ENCODE data around the gene RECQL5.
A peak's percentile ranks its signal among the peaks of the same experiment; 100 is the strongest.

RECQL5 gene

DNA sequence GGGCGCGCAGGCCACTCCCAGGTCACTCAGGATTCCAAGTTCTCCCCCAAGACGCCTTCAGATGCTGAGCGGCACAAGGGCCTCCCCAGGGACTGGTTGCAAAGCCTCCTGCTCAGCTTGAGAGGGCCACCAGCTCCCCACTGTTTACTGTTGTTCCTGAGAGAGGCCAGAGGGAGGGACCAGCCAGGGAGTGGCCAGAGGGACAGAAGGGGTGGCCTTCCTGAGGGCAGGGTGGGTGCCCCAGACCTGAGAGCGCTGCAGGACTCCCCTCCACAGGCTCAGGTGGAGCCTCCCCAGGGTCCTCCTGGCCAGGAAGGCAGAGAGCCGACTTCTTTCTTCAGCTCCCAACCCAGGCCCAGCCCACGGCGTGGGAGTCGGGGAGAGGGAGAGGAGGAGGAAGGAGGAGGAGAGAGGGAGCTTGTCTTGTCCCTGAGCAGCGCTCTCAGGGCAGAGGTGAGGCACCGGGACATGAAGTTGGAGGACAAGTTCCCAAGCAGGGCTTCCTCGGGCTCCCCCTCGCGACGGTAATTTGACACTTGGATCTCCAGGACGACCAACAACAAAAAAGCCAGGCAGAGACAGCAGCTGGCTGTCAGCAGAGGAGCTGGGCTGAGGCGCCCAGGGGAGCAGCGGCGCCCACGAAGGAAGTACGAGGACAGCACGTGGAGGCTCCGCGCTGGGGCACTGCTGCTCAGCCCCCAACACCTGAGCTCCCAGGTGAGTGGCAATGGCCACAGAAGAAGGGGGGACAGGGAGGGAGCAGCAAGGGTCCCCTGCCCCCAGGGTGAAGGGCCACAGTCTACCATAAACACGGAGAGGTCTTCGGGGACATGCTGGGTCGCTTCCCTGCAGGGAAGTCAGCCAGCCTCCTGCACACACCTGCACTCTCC, 33.2 kb downstream of the RECQL5 start:
- DNase-seq: peak in 12 of 14 donors; percentile 32 to 86 (median 69)

DNA sequence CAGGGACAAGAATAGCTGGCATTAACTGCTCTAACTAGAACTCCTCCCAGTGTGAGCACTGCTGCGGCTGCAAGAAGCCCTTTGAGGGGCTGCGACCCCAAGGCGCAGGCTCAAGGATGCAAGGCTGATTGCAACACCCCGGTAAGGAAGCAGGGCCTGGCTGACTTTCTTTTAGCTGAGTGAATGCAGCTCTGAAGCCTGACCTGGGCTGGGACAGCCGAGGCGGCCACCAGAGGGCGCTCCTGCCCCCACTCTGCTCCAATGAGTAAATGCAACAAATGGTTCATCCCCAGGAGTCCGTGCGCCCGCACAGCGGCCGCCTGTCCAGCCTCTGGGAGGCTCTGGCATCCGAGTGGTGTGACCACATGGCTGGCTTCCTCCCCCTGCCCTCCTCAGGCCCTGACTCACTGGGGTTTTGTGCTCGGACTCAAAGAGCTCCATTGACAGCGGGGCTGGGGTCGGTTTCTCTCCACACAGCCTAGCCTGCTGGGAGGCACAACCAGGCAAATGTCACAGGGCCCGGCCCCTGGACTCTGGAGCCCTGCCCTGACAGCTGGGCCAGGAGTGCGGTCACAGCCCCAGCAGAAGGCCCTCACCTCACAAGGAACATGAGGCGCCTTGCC, 34.0 kb downstream of the RECQL5 start, which contains the start of gene SMIM5:
Gene SMIM5, plus strand, starts transcription at position 572 of the 623 bp plus-strand sequence. CDS start 6,768 bp downstream, outside the sequence.
- peak; percentile 57 to 100 (median 92) for DNase-seq

DNA sequence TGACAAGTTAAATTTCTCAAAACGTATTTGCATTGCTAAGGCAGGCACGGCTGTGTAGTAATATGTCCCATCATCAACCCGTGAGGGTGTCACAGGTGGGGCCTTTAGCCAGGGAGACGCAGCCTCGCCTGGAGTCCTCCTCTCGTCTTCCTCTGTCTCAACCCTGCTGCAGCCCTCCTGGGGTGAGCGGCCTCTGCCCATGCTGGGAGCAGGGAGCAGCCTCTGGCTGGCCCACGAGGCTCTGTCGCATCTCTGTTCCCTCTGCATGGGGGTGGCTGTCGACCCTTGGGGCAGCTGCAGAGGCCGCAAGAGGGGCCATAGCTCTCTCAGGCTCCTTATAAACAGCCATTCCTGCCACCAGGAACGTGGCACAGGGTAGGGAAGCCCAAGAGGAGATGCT, 34.5 kb downstream of the RECQL5 start:
- no peak for DNase-seq

DNA sequence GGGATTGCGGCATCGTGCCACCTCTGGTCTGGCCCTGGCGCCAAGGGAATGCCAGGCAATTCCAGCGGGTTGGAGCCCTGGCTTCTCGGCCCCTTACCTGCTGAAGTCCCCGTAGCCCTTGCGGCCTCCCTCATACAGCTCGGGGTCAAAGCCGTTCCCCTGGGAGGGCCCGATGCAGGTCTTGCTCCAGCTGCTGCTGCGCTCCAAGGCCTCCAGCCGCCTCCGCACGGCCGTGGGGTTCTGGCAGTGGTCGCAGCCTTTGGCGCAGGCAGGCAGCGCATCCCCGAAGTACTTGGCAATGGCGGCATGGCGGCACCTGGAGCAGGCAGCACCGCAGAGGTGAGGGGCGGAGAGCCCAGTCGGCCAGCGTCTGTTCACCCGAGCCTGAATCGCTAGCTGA, 35.6 kb downstream of the RECQL5 start:
- DNase-seq: no peak

DNA sequence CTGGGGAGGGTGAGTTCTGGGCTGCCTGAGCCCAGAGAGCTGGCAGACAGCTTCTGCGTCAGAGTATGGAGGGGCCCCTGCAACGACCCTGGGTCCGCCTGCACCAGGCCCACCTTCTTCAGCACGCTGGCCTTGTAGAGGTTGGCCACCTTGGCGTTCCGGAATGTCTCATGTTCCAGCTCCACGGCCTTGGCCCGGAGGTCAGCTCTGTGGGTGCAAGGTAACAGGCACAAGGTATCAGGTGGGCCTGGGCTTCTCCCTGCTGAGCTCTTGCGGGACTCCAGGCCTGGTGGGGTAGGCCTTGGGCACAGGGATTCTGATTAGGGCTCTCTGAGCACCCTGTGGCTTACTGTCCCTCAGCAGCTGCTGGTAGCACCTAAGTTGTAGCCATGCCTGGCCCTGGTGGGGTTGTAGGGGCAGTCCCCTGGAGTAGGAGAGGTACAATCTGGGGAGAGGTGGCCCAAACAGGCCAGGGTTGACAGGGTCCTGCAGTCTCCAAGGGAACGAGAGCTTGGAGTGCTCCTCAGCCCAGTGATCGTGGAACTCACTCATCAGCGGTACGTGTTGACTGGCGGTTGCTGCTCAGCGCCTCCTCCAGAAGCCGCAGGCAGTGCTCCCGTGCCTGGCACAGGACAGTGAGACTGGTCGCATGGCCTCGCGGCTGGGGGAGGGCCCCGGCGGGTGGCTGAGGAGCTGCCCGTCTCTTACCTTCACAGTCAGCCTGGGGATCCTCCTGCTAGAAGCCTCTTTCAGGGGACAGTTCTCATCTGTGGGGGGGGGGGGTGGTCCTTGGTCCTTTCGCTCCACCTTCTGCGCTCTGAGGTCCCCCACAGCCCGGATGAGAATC, 36.7 kb downstream of the RECQL5 start:
- no peak for DNase-seq

DNA sequence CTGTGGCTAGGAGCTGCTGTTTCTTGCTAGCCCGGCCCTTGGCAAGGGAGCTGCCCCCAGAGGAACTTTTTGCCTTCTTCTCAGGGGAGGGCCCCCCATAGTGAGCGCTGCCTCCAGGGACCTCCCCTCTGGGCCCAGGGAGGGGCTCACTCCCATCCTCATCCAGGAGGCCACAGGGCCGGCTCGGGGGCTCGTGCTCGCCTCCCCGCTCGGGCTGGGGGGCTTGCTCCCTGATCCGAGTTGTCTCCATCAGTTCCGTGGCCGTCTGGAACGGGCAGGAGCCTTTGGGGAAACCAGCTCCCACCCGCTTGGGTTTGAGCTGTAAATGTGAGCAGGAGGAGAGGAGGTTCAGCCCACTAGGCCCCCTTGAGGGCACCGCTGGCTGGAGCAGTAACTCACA, 37.8 kb downstream of the RECQL5 start:
- DNase-seq: no peak

DNA sequence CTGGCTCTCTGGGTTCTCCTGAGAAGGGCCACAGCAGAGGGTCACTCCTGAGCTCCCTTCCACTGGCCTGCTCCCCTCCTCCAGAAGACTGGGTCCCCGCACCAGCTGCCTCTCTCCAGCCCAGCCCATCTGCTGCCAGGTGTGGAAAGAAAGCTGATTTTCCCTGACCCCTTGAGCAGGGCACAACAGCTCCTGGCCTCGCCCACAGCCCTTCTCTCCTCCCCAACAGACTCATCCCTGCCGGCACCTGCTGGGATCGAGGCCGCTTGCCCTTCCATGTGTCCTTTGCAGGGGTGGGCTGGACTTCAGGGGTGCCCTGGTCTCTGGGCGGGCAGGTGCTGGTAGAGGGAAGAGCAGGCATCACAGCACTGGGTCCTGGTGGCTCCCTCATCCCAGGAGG, 38.5 kb downstream of the RECQL5 start:
- DNase-seq: no peak

DNA sequence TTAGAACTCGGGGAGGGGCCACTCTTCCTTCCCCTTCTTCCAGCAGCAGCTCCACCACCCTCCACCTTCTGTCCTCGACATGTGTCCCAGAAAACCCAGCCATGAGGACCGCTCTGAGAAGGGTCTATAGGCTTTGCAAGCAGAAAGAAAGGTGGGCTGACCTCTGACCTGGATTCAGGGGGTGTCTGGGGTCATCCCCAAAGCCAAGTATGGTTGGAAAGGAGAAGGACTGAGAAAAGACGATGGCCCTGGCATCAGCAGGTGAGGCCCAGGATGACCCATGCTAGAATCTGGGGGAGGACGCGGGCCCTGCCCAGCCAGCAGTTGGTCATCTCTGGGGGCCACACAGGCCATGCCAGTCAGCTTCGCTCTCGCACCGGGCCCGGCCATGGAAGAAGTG, 39.9 kb downstream of the RECQL5 start:
- DNase-seq: no peak

DNA sequence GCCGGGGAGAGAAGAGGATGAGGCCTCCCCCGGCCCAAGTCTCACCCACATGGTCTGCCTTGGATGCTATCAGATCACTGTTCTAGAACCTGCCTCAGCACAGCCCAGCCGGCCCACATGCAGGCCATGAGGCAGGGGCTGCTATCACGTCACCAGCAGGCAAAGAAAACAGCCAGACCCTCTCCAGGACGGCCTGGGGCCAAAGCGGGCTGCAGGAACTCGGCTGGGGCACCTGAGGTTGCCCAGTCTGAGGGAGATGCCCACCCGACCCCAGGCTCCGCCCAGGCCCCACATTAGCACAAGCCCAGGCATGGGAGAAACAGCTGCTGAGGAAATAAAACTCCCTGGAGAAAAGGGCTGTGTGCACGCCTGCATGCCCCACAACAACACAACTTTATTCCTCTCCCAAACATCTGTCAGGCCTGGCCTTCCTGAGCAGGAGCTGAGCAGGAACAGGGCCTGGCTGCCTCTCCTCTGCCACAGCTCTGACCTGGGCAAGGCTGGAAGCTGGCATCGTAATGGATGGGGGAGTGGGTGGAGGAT, 40.4 kb downstream of the RECQL5 start:
- DNase-seq: no peak

DNA sequence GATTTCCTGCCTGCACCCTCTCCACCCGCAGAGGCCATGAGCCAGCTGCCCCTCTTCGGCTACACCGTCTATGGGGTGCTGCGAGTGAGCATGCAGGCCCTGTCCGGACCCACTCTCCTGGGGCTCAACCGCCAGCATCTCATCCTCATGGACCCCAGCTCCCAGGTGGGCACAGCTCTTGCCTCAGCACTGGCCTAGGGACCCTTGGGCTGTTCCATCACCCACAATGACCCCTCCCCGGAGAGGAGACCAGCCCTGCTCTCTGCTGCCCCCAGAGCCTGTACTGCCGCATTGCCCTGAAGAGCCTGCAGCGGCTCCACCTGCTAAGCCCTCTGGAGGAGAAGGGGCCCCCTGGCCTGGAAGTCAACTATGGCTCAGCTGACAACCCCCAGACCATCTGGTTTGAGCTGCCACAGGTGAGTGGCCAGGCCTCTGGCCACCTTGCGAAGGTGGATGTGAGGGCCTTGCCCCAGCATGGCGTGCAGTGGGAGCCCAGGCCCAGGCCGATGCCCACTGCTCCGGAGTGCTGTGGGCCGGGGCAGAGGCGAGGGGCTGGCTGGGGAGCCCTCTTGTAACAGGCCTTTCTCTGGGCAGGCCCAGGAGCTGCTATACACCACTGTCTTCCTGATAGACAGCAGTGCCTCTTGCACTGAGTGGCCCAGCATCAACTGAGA, 41.0 kb downstream of the RECQL5 start:
- DNase-seq: peak in 1 of 14 donors; percentile 8

DNA sequence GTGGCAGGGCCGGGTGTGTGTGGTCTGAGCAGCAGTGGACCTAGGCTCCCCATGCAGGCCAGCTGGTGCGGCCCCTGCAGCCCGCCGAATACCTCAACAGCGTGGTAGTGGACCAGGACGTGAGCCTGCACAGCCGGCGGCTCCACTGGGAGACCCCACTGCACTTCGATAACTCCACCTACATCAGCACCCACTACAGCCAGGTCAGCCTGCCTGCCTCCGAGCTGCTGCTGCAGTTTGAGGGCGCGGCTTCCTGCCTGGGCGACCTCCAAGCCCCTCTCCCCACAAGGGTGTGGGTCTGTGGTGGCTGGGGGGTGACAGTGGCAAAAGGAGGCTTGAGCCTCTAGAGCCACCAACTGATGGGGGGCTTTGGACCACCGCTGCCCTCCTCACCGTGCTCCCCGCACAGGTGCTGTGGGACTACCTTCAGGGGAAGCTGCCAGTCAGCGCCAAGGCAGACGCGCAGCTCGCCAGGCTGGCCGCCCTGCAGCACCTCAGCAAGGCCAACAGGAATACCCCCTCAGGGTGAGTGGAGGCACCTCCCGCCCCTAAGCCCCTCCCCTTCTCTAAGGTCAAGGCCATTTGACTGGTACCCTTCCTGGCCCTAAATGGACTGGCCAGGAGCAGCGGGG, 42.1 kb downstream of the RECQL5 start:
- DNase-seq: no peak

DNA sequence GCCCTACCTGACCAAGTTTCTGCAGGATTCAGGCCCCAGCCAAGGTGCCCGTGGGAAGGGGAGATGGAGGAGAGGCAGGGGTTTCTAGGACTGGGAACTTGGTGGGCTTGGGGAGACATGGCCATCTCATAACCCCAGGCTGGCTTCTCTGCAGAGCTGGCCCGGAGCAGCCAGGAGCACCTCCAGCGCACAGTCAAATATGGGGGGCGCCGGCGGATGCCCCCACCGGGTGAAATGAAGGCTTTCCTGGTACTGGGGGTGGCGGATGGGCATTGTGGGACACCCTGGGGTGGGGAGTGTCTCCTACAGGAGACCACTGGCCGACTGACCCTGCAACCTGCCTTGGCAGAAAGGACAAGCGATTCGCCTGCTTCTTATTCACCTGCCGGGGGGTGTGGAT, 42.9 kb downstream of the RECQL5 start:
- no peak for DNase-seq

DNA sequence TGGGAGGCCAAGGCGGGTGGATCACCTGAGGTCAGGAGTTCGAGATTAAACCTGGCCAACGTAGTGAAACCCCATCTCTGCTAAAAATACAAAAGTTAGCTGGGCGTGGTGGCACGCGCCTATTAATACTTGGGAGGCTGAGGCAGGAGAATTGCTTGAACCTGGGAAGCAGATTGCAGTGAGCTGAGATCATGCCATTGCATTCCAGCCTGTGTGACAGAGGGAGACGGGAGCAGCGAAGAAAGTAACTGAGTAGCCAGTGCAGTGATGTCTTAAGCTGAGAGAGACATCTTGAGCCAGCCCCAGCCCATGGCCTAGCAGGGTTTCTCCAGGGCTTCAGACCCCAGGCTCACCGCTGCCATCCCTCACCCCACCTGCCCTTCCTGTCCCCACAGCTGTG, 43.6 kb downstream of the RECQL5 start:
- DNase-seq: no peak

DNA sequence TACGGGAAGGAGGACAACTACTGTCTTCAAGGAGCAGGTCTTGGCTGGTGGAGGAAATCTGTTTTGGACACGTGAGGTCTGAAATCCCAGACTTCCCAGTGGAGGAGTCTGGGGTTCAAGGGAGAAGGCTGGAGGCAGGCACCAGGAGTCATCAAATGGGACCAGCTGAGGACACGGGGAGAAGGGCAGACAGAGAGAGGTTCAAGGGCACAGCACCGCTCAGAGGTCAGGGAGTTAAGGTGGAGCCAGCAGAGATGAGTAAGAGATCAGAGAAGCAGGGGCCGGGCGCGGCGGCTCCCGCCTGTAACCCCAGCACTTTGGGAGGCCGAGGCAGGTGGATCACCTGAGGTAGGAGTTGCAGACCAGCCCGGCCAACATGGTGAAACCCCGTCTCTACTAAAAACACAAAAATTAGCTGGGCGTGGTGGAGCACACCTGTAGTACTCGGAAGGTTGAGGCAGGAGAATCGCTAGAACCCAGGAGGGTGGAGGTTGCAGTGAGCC, 44.1 kb downstream of the RECQL5 start:
- no peak for DNase-seq

DNA sequence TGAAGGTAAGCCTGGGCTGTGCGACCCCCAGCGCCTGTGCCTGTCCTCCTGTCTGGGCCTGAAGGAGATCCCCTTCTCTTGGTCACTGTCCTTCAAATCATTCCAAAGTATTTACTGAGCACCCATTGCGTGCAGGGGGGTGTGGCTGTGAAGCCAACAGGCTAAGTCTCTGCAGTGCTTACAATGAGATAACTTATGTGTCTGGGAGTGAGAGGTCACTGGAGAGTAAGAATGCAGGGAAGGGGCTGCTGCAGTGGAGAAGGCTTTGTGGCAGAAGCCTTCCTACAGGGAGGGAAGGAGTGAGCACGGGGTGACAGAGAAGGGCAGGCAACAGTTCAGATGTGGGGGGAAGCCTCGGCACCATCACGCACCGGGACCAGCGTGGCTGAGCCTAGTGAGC, 44.9 kb downstream of the RECQL5 start:
- no peak for DNase-seq

DNA sequence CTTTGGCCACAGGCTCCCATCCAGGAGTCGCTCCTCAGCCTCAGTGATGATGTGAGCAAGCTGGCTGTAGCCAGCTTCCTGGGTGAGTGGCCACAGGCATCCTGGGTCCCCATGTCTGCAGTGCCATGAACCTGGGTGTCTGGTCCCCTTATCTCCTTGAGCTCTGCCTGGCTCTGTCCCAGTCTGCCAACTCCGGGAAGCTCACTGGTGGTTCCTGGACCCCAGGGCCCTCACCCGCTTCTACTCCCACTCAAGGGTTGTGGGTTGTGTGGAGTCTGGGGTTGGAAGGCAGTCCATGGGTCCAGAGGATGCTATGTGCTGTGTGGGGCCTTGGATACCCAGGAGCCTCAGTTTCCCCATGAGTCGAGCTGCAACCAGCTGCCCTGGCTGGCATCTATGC, 45.5 kb downstream of the RECQL5 start:
- DNase-seq: no peak

DNA sequence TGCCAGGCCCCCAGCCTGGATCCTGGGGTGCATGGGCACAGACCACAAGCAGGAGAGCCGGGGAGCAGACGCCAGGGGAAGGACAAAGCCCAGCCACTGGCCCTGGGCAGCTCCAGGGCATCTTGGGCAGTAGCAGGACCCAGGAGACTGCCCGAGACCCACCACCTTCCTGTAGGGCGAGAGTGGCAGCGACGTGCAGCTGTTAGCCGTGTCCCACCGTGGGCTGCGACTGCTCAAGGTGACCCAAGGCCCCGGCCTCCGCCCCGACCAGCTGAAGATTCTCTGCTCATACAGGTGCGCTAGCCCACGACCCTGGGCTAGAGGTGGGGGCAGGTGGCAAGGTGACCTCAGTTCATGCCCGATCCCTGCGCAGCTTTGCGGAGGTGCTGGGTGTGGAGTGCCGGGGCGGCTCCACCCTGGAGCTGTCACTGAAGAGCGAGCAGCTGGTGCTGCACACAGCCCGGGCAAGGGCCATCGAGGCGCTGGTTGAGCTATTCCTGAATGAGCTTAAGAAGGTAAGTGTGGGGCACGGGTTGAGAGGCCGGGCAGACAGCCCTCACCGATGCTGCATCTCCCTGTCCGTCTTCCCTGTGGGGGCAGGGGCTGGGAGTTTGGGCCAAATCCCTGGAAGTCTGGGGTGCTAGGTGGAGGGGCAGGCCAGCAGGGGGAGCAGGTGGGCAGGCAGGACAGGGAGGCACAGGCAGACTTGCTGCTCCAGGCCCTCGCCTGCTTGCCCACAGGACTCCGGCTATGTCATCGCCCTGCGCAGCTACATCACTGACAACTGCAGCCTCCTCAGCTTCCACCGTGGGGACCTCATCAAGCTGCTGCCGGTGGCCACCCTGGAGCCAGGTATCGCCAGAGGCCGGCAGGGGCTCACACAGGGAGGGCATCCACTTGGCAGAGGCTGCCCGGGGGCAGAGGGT, 47.2 kb downstream of the RECQL5 start:
- peak in 1 of 14 donors; percentile 65 for DNase-seq

DNA sequence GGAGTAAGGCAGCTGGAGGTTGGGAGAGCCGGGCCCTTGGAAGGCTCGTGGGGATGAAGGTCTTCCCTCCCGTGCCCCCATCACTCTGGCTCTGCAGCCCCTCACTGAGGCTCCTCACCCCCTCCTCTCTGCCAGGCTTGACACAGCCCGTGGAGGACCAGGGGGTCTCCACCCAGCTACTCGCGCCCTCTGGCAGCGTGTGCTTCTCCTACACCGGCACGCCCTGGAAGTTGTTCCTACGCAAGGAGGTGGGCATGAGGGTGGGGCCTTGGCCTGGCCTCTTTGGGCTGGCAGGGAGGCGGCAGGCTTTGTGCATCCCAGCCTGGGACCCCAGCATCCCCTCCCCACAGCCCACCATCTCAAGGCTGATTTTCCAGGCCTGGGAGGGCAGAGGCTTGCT, 49.3 kb downstream of the RECQL5 start:
- DNase-seq: no peak

DNA sequence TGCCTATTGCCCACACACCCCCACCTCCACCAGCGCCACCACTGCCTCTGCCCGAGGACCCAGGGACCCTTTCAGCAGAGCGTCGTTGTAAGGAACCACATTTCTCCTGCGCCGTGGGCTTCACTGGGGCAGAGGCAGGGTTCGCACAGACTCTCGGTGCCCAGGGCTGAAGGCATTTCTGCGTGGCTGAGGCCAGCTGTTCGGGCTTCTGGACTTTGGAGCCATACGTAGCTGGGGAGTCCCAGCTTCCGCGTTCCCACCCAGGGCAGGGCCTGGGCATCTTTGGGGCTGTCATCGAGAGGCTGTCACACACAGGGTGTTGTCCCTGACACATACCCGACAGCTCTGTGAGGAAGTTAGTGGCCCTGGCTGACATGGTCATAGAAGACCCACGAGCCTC, 49.7 kb downstream of the RECQL5 start:
- no peak for DNase-seq

DNA sequence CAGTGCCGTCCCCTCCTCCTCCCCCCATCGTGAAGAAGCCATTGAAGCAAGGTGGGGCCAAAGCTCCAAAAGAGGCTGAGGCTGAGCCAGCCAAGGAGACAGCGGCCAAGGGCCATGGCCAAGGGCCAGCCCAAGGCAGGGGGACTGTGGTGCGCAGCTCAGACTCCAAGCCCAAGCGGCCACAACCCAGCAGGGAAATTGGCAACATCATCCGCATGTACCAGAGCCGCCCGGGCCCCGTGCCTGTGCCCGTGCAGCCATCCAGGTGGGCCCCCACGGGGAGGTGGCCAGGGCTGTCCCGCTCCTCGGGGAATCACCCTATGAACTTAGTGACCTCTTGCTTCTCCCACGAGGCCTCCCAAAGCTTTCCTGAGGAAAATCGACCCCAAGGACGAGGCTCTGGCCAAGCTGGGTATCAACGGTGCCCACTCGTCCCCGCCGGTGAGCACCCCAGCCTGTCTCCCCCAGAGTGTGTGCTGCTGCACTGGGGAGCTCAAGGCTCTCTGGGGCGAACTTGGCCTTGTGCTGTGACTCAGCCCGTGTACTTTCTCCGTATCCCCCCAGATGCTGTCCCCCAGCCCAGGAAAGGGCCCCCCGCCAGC, 50.3 kb downstream of the RECQL5 start:
- no peak for DNase-seq
